Fibroblast of lung (primary cell): ENCODE data around the gene KIRREL3. TPM values are rescaled to one million over a fixed set of nuclear protein-coding genes. Genes with fewer than 3 reads are reported as not detected.
A peak's percentile ranks its signal among the peaks of the same experiment; 100 is the strongest.

Experiments
- DNase-seq, 2 donors: peaks; one replicate each; pipeline versions ENCODE4 v3.0.0 to v3.0.0-alpha.2; 2010; ENCODE audit warnings: low read depth in 2 of 2
- H2AFZ ChIP-seq: 2 replicates; pipeline ENCODE4 v1.5.1; 2012; ENCODE audit warnings: low read length, control low read depth, inconsistent platforms
- H3K27ac ChIP-seq: 2 replicates; pipeline ENCODE4 v1.5.1; 2011; ENCODE audit warnings: low read length, control low read depth; ENCODE audit not compliant: insufficient read depth
- H3K27me3 ChIP-seq: 2 replicates; pipeline ENCODE4 v1.5.1; 2011; ENCODE audit warnings: mild to moderate bottlenecking, low read length; ENCODE audit not compliant: control insufficient read depth, insufficient read depth
- H3K36me3 ChIP-seq: 2 replicates; pipeline ENCODE4 v1.5.1; 2011; ENCODE audit warnings: low read length; ENCODE audit not compliant: control insufficient read depth, insufficient read depth
- H3K4me1 ChIP-seq: 2 replicates; pipeline ENCODE4 v1.5.1; 2011; ENCODE audit warnings: low read length; ENCODE audit not compliant: control insufficient read depth, insufficient read depth; ENCODE audit errors: extremely low read depth
- H3K4me2 ChIP-seq: 2 replicates; pipeline ENCODE4 v1.5.1; 2011; ENCODE audit warnings: low read length, control low read depth; ENCODE audit not compliant: insufficient read depth; ENCODE audit errors: extremely low read depth
- H3K4me3 ChIP-seq, 4 experiments: fragments of 200-600 bp in 1 of 4; sonication (generic) in 1 of 4; replicated peaks in 1 of 4; 2 replicates each; pipeline ENCODE4 v1.5.1; 2011 to 2016; ENCODE audit warnings: low read length in 4 of 4, low read depth in 3 of 4, mild to moderate bottlenecking in 3 of 4, control low read depth in 2 of 4, inconsistent platforms in 1 of 4, mixed read lengths in 1 of 4; ENCODE audit not compliant: insufficient read depth in 1 of 4; ENCODE audit errors: control extremely low read depth in 1 of 4
- H3K79me2 ChIP-seq: 2 replicates; pipeline ENCODE4 v1.5.1; 2012; ENCODE audit warnings: mild to moderate bottlenecking, low read length, inconsistent platforms; ENCODE audit not compliant: control insufficient read depth, insufficient read depth
- H3K9ac ChIP-seq: 2 replicates; pipeline ENCODE4 v1.5.1; 2011; ENCODE audit warnings: mild to moderate bottlenecking, low read length, control low read depth; ENCODE audit not compliant: insufficient read depth
- H3K9me3 ChIP-seq: 2 replicates; pipeline ENCODE4 v1.5.1; 2012; ENCODE audit warnings: low read depth, low read length; ENCODE audit not compliant: control insufficient read depth, insufficient read depth
- H4K20me1 ChIP-seq: 2 replicates; pipeline ENCODE4 v1.5.1; 2011; ENCODE audit warnings: low read length; ENCODE audit not compliant: control insufficient read depth, insufficient read depth; ENCODE audit errors: extremely low read depth
- CTCF ChIP-seq, 2 donors: IDR thresholded peaks in 1 of 2; conservative IDR thresholded peaks in 1 of 2; 1 replicate in 1 of 2; 2 replicates in 1 of 2; pipeline ENCODE4 v1.5.1; 2011 to 2012; ENCODE audit warnings: low read length in 2 of 2, control low read depth in 1 of 2, inconsistent platforms in 1 of 2, low read depth in 1 of 2, mild to moderate bottlenecking in 1 of 2
- EZH2 ChIP-seq: IDR thresholded peaks from 2 replicates; pipeline ENCODE4 v1.5.1; 2012; ENCODE audit warnings: low read length, control low read depth, mild to moderate bottlenecking; ENCODE audit errors: missing control alignments
- polyA plus RNA-seq, 2 donors: library from polyadenylated mRNA; depleted of rRNA in 1 of 2; stranded (reverse) in 1 of 2; unstranded in 1 of 2; fragments of >200 nt; gene quantifications; 2 replicates each; pipeline ENCODE4 v1.2.1, GENCODE V29; 2011 to 2012; ENCODE audit warnings: missing spikeins in 1 of 2
- total RNA-seq: library from RNA; depleted of rRNA; stranded (reverse); fragments of >200 nt; gene quantifications from 2 replicates; pipeline ENCODE4 v1.2.1, GENCODE V29; 2014

The KIRREL3 gene
- total and polyA plus RNA-seq, 2 donors (not counting 1 experiment from before 2014, with no cell fraction given): 2.8 to 6.1 TPM

- Histone ChIP-seq H3K79me2 (no peaks in the 10 kb centered on the region), H3K9me3 (no peaks in the 10 kb centered on the region), H3K4me2 (no peak overlapping the region), H3K27ac (no peak overlapping the region), H2AFZ (no peak overlapping the region), H3K36me3 (no peaks in the 10 kb centered on the region), H3K27me3 (no peaks in the 10 kb centered on the region), H3K9ac (no peak overlapping the region), H3K4me1 (peaks cover 8% of the 10 kb centered on the region), H4K20me1 (no peaks in the 10 kb centered on the region), H3K4me3 (no peak overlapping the region)
- DNase-seq: no peak
- TF ChIP-seq CTCF (conservative IDR thresholded peaks at IDR 0.05 in 1 of 2, IDR thresholded peaks at IDR 0.05 in 1 of 2; ENCODE audit: low read depth in 1 of 2, low read length in 2 of 2) (no peak), EZH2 (no peak)
These were observed 411.7 kb downstream of the KIRREL3 start for GRCh38 chr11:126588630-126589491.

- Histone ChIP-seq H3K4me3 (no peak overlapping the region), H3K36me3 (no peaks in the 10 kb centered on the region), H3K9me3 (no peaks in the 10 kb centered on the region), H4K20me1 (no peaks in the 10 kb centered on the region), H2AFZ (no peak overlapping the region), H3K4me2 (no peak overlapping the region), H3K79me2 (no peaks in the 10 kb centered on the region), H3K4me1 (peaks cover 8% of the 10 kb centered on the region), H3K27me3 (no peaks in the 10 kb centered on the region), H3K9ac (no peak overlapping the region), H3K27ac (no peak overlapping the region)
- no peak for DNase-seq
- TF ChIP-seq CTCF (conservative IDR thresholded peaks at IDR 0.05 in 1 of 2, IDR thresholded peaks at IDR 0.05 in 1 of 2; ENCODE audit: low read depth in 1 of 2, low read length in 2 of 2) (no peak), EZH2 (no peak)
These were observed 413.0 kb downstream of the KIRREL3 start for GRCh38 chr11:126587541-126587940.

GRCh38 chr11:126585774-126586491, 414.6 kb downstream of the KIRREL3 start:
- Histone ChIP-seq H3K36me3 (no peaks in the 10 kb centered on the region), H3K27me3 (no peaks in the 10 kb centered on the region), H3K79me2 (no peaks in the 10 kb centered on the region), H3K4me2 (peak overlapping the region; percentile 55), H3K27ac (peak overlapping the region; percentile 70), H3K9me3 (no peaks in the 10 kb centered on the region), H2AFZ (peak overlapping the region; percentile 65), H3K4me1 (peaks cover 8% of the 10 kb centered on the region), H4K20me1 (no peaks in the 10 kb centered on the region), H3K4me3 (peak overlapping the region in 2 of 4 experiments; percentile 3 to 37), H3K9ac (no peak overlapping the region)
- DNase-seq: peak; percentile 94
- no peak for TF ChIP-seq CTCF (conservative IDR thresholded peaks at IDR 0.05 in 1 of 2, IDR thresholded peaks at IDR 0.05 in 1 of 2; ENCODE audit: low read depth in 1 of 2, low read length in 2 of 2)
- TF ChIP-seq EZH2: no peak
